Calu3 (cell line): Measurements from ENCODE around the gene AP2M1. TPM values are rescaled to one million over a fixed set of nuclear protein-coding genes. Genes with fewer than 3 reads are reported as not detected.

Experiments
- BruUV-seq: library from RNA; stranded (reverse); fragments of 400-500 nt; replicated peaks from 2 replicates; lab custom pipeline; 2021; lab: Mats Ljungman, UMichigan
- CTCF ChIA-PET: fragments of 300-600 bp; sonication (Branson Sonifier 250); formaldehyde crosslinking; loops from one replicate; lab custom pipeline; 2022; ENCODE audit warnings: antibody characterized with exemption; lab: Charles Lee
- DNase-seq: peaks from one replicate; pipeline ENCODE4 v3.0.0; 2022
- H3K27ac Mint-ChIP-seq: one replicate; pipeline ENCODE4 v1.8.0; 2022; ENCODE audit warnings: mixed read lengths; ENCODE audit not compliant: unreplicated experiment
- H3K27me3 Mint-ChIP-seq: one replicate; pipeline ENCODE4 v1.8.0; 2022; ENCODE audit warnings: mixed read lengths; ENCODE audit not compliant: unreplicated experiment
- H3K36me3 Mint-ChIP-seq: one replicate; pipeline ENCODE4 v1.8.0; 2022; ENCODE audit warnings: mild to moderate bottlenecking, moderate library complexity, mixed read lengths; ENCODE audit not compliant: insufficient read depth, unreplicated experiment
- H3K4me1 Mint-ChIP-seq: one replicate; pipeline ENCODE4 v1.8.0; 2022; ENCODE audit warnings: mild to moderate bottlenecking, low read depth, mixed read lengths; ENCODE audit not compliant: unreplicated experiment
- H3K4me3 Mint-ChIP-seq: one replicate; pipeline ENCODE4 v1.8.0; 2022; ENCODE audit warnings: mild to moderate bottlenecking, low read depth, moderate library complexity, mixed read lengths; ENCODE audit not compliant: unreplicated experiment
- H3K9me3 Mint-ChIP-seq: one replicate; pipeline ENCODE4 v1.8.0; 2022; ENCODE audit warnings: low read depth, mixed read lengths; ENCODE audit not compliant: unreplicated experiment
- intact Hi-C: fragments of 100-400 bp; cut with micrococcal nuclease; formaldehyde crosslinking; loops from one replicate; pipeline ENCODE4 v1.10.0; 2022; ENCODE audit not compliant: unreplicated experiment
- total RNA-seq: library from RNA; stranded (reverse); gene quantifications from 2 replicates; pipeline ENCODE4 v1.2.3, GENCODE V29; 2022
- TF ChIP-seq, protein P1 (sequence below): fragments of 200-600 bp; IDR thresholded peaks from one replicate; pipeline ENCODE4 v1.8.0; 2022; ENCODE audit warnings: antibody characterized with exemption; ENCODE audit not compliant: unreplicated experiment

AP2M1 gene
- total RNA-seq, 1 experiment from 2014 or later, result 401 TPM

DNA sequence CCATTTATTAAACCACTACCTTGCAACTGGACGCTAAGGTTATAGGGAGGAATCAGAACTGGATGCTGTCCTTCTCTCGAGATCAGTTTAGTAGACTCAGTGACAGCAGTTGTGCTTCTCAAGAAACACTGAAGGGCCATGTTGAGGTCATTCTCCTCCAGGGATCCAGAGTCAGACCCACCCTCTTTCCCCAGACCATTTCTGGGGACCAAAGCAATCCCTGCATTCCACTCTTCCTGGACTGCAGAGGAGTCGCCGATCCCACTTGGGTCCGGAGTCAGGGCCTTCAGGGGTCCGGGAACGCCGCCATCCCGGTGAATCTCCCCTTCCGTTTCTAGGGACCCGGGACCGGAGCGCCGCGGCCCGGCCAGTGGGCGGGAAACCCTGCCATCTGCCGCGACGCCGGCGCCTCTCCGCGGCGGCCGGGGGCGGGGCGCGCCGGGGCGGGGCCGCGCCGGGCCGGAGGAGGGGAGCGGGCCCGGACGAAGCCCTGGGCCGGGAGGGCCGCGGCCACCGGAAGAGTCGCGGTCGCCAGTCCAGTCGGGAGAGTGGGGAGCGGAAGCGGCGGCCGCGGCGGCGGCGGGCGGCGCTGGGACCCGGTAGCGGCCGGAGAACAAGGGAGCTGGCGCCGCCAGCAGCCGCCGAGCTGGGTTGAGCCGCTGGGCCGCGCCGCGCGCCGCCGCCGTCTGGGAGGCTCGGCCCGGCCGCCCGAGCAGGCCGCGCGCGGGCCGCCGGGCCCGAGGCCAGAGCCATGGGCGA is 19.6 kb upstream of the AP2M1 start, which contains the start of gene DVL3:
Gene DVL3 (plus strand): TSS at position 493 of the 759 bp plus-strand sequence. CDS start 259 bp downstream, at position 752.
- H3K27ac Mint-ChIP-seq, result peak within 1 kb of the TSS; percentile 90
- H3K9me3 Mint-ChIP-seq, result no peaks in the 10 kb centered on the region
- peak within 1 kb of the TSS; percentile 99 for H3K4me3 Mint-ChIP-seq
- CTCF ChIA-PET, result interaction anchor here (0.6 to 1.4 kb wide), 7 partner anchors 10 to 270 kb away, joined by 3 to 8 read pairs (median 4); partner anchors contain the start of gene EIF2B5
- peak; percentile 85 for DNase-seq
- H3K4me1 Mint-ChIP-seq, result peaks cover 20% of the 10 kb centered on the region
- TF ChIP-seq, protein P1, sequence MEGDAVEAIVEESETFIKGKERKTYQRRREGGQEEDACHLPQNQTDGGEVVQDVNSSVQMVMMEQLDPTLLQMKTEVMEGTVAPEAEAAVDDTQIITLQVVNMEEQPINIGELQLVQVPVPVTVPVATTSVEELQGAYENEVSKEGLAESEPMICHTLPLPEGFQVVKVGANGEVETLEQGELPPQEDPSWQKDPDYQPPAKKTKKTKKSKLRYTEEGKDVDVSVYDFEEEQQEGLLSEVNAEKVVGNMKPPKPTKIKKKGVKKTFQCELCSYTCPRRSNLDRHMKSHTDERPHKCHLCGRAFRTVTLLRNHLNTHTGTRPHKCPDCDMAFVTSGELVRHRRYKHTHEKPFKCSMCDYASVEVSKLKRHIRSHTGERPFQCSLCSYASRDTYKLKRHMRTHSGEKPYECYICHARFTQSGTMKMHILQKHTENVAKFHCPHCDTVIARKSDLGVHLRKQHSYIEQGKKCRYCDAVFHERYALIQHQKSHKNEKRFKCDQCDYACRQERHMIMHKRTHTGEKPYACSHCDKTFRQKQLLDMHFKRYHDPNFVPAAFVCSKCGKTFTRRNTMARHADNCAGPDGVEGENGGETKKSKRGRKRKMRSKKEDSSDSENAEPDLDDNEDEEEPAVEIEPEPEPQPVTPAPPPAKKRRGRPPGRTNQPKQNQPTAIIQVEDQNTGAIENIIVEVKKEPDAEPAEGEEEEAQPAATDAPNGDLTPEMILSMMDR, result no peak
- BruUV-seq, result no TSS peak
- intact Hi-C loops, result no loop called here
- H3K36me3 Mint-ChIP-seq, result peaks cover 35% of the 10 kb centered on the region
- H3K27me3 Mint-ChIP-seq, result no peaks in the 10 kb centered on the region

DNA sequence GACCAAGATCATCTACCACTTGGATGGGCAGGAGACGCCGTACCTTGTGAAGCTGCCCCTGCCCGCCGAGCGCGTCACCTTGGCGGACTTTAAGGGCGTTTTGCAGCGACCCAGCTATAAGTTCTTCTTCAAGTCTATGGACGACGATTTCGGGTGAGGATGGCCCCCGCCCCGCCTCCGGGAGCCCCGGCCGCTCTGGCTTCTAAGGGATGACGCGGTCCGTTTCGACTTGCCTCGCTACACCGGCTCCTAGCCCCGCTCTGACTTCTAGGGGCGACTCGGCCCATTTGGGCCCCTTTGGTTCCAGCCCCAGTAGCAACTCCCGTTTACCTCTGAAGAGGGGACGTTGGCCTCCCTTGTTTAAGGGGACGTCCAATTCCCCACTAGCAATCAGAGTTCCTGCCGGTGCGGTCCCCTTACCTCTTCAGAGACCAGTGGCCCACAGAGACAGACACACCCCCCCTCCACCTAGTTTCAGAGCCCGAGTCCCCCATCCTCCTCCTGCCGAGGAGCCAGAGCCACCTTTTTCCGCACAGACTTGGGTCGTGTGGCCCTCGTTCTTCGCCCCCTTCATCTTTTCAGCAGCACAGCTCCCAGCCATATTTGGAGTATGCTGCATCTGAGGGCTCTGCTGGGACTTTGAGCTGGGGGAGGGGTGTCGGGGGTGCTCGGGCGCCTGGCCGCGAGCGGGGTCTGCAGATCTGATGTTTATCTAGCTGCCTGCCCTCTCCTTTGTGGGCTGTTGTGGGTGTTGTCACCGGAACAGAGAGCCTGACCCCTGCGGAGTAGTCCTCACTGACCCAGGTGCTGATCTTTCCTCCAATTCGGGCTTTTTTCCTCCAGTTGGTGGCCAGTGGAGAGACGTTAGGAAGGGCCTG is 18.8 kb upstream of the AP2M1 start:
- TF ChIP-seq, protein P1, result no peak
- peaks cover 35% of the 10 kb centered on the region for H3K36me3 Mint-ChIP-seq
- peak overlapping the region; percentile 90 for H3K27ac Mint-ChIP-seq
- peak overlapping the region; percentile 99 for H3K4me3 Mint-ChIP-seq
- CTCF ChIA-PET, result interaction anchor here (0.5 to 1.6 kb wide), 12 partner anchors 11 to 306 kb away, joined by 3 to 8 read pairs (median 4); partner anchors contain the start of gene EIF2B5
- no peaks in the 10 kb centered on the region for H3K27me3 Mint-ChIP-seq
- peaks cover 28% of the 10 kb centered on the region for H3K4me1 Mint-ChIP-seq
- intact Hi-C loops, result no loop called here
- DNase-seq, result peak; percentile 49
- BruUV-seq, result no TSS peak
- no peaks in the 10 kb centered on the region for H3K9me3 Mint-ChIP-seq

DNA sequence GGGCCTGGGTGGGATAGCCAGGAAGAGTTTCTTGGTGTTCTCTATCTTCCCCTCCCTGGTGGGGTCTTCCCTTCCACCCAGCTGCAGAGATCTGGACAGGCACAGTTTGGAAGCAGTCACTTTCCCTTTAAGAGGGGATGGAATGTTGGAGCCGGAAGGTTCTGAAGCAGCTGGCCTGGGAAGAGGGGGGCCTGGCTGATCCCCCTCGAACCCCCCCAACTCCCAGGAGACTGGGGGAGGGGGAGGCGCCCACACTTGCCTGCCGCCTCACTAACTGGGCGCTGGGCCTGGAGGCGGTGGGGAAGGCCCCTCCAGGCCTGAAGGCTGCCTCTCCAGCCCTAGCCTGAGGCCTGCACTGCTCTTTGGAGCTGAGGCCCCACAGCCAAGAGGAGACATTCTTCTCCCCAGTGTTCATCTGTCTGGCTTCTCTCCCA is 18.1 kb upstream of the AP2M1 start:
- CTCF ChIA-PET, result interaction anchor here (0.5 to 1.6 kb wide), 8 partner anchors 11 to 270 kb away, joined by 3 to 8 read pairs (median 4); partner anchors contain the start of gene EIF2B5
- intact Hi-C loops, result no loop called here
- Mint-ChIP-seq H3K27me3 (no peaks in the 10 kb centered on the region), H3K27ac (peak overlapping the region; percentile 90), H3K36me3 (peaks cover 35% of the 10 kb centered on the region), H3K9me3 (no peaks in the 10 kb centered on the region), H3K4me3 (peak overlapping the region; percentile 99), H3K4me1 (peaks cover 28% of the 10 kb centered on the region)
- peak; percentile 16 for DNase-seq
- no TSS peak for BruUV-seq
- TF ChIP-seq, protein P1, result no peak

DNA sequence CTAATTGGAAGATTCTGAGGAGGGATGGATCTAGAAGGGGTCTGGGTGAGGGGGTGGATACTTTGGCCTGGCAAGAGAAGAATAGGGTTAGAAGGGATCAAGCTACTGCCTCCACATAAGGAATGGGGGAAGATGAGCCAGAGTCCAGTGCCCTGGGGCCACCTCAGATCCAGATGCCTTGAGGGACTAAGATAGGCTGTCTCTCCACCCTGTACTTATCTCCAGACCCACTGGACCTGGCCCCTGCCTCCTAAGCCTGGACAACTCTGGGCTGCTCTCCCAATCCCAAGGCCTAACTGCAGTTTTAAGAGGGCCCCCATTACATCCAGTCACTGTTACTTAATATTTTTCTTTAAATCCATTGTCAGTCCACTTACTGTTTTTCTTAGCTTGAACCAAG is 17.4 kb upstream of the AP2M1 start:
- intact Hi-C loops, result no loop called here
- TF ChIP-seq, protein P1, result no peak
- DNase-seq, result no peak
- CTCF ChIA-PET, result interaction anchor here (0.5 to 1.6 kb wide), 6 partner anchors 12 to 105 kb away, joined by 3 to 6 read pairs (median 4); partner anchors contain the start of gene EIF2B5
- peak overlapping the region; percentile 90 for H3K27ac Mint-ChIP-seq
- H3K4me1 Mint-ChIP-seq, result peaks cover 28% of the 10 kb centered on the region
- no peaks in the 10 kb centered on the region for H3K27me3 Mint-ChIP-seq
- peak overlapping the region; percentile 99 for H3K4me3 Mint-ChIP-seq
- no TSS peak for BruUV-seq
- H3K36me3 Mint-ChIP-seq, result peaks cover 35% of the 10 kb centered on the region
- H3K9me3 Mint-ChIP-seq, result no peaks in the 10 kb centered on the region
